GM11168 (cell line): ENCODE measurements around the gene GNAO1.

Source experiments
- in situ Hi-C: fragments of 300-500 bp; cut with MboI; formaldehyde crosslinking; loops from one replicate; pipeline ENCODE4 v1.12.0; 2022; ENCODE audit warnings: low sequenced_read_pairs; ENCODE audit not compliant: unreplicated experiment

The GNAO1 gene

DNA sequence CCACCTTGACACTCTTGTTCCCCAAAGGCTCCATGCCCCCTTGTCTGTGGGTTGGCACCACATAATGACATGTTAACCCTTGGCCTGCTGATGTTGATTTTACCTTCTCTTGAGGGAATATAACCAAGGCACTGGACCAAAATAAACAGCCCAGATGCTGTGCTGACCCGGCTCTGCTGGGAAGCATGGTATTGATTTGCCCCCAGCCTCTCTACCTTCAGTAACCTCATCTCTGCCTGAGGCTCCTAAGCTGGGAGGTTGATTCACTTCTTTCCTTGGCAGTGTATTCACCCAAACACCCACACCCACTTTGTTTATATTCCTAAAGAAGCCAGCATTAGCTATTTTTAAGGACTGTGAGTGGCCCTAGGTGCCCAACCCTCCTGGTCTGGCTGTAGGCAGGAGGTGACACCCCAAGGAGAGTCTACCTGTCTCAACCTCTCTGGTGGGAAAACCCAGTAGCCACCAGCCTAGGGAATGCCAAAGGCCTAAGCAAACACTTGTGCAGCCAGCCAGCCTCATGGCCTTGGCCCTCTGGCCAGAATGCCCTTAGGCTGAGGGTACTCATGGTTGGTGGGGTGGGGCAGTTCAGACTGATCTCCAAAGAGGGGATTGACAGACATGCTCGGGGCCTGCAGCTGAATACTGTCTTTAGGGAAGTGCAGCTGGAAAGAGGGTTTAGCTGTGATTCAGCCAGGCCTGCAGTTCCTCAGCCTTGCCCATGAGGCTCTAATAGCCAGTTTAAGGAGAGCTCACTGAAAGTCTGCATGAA lies 42.7 kb downstream of the GNAO1 start:
- in situ Hi-C loops, result no loop called here

DNA sequence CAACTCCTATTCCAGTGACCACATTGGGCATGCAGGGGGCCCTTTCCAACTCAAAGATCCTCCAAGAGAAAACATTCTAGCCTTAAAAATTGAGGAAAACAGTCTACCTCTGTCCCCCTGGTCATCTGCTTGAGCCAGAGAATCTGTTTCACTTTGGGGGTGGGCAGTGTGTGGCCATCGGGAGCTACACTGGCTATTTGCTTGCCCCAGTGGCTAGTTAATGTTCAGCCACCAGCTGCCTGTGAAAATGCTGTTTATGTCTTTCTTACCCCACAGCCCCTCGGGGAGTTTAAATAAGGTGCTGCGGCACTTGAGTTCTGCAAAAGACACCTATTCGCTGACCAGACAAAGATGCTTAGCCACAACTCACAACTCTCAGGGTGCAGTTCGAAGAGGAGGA lies 43.4 kb downstream of the GNAO1 start:
- in situ Hi-C loops, result no loop called here

DNA sequence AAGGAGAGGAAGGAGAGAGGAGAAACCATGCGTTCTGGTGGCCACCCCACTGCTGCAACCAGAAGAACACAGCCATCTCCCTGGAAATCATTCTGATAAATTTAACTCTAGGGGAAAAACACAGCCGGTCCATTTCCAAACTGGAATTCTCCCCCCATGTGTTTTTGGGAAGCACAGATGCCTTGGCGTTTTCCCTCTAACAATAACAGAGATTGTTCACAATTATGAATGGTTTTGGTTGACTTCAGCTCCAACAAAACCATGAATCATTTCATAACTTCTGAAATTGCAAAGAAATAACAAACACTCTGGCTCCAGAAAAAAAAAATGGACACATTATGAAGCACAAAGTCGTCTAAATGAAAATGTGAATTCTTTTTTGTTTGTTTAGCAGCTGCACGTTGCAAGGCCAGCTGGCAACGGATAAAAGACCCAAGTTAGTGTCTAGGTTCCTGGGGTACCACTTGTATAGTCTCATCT lies 46.2 kb downstream of the GNAO1 start:
- in situ Hi-C loops, result no loop called here

DNA sequence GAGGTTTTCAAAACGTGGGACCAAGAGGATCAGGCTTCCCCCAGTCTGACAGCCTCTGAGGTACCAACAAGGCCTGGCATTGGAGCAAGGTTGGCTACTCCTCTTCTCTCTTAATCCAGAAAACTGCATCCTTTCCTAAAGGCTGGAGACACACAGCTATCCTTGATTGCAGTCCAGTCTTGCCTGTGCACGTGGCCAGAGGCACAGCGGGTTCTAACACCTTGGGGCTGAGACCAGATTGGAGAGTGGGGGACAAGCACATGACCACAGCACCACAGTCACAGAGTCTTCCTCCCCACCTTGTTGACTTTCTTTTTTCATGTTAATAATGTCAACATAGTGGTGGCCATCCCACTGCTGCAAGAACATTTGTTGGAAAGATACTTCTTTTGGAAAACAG lies 46.9 kb downstream of the GNAO1 start:
- in situ Hi-C loops, result no loop called here

DNA sequence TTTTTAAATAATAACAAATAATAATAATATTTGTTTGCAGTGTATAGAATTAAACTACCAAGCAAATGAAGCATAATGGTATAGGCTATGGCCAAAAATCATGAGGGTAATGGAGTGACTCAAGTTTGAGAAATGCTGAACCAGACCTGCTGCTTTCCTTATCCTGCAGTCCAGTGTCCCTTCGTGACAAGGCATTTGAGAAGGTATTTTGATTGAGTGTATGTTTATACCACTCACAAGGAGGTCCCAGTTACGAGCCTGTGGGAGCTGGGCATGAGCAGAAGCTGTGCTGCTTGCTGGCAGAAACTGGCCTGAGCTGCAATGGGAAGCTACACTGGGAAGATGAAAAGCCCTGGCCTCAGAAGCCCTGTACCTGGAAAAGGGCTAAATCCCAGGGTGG lies 50.3 kb downstream of the GNAO1 start:
- in situ Hi-C loops, result no loop called here

DNA sequence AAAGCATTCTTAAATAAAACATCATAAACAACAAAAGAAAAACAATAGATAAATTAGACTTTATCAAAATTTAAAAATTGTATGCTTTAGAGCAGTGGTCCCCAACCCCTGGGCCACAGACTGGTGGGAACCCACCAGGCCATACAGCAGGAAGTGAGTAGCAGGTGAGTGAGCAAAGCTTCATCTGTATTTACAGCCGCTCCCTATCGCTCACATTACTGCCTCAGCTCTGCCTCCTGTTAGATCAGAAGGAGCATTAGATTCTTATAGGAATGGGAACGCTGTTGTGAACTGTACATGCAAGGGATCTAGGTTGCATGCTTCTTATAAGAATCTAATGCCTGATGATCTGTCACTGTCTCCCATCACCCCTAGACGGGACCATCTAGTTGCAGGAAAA lies 51.5 kb downstream of the GNAO1 start:
- in situ Hi-C loops, result no loop called here

DNA sequence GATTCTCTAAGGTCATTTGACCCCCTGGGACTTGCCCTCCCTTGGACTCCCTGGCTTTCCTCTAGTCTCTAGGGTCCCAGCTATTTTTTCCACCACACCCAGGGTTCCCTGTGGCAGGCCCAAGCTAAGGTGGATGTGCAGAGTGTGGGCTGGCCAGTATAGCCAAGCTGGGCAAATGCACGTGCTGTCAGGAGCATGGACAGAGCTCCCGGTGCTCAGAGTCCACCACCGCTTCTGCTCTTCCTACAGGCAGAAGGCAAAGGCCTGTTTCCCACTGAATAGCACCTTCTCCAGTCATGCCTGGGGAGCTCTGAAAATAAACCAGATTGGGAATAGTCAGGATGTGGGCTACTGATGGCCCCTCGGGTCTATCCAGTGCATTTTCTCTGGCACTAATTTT lies 53.3 kb downstream of the GNAO1 start:
- in situ Hi-C loops, result no loop called here

DNA sequence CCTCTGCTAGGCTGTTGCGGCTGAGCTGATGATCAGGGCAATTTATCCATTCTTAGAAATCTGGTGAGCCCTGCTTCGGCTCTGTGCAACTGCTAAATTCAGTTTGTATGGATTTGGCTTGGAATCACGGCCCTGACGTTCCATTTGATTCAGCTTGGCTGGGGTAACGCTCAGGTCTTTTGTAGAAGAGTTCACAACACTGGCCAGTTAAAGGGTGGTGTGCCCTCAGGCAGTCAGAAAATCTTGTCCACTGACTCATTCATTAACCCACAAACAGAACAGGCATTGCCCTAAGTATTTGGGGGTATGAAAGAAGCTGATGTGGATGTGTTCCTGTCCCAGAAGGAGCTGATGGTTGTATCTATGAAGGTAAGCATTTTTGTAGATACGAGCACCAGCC lies 53.9 kb downstream of the GNAO1 start:
- in situ Hi-C loops, result no loop called here

DNA sequence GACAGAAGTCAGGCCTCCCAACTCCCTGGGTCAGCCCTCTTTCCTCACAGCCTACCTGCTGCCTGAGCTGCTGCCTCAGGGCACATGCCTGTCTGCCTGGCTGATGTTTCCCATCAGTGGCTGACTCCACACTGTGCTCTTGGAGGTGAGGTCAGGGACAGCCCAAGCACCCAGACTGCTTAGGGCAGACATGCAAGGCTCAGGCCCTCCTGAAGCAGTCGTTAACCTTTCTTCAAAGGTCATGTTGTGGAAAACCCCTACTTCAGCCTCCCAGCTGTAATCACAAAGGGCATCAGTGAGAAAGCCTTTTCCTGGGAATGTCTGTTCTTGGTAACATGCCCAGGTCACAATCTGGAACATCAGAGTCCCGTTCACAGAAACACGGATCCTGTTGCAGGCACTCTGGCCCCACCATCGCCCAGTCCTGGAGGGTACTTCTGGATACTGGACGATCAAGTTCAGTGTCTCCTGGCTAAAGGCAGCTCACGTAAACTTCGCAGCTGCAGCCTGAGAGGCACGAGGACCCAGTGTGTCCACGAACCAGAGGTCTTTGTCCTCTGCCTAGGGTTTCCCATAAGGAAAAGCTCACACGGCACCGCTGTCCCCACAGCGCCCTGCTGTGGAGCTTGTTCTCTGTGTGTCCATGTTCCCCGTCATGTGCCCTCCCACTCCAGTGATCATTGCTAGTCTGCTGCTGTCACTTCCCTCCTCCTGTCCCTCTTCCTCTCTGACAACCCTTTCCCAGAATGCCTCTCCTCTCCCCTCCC lies 54.9 kb downstream of the GNAO1 start:
- in situ Hi-C loops, result no loop called here

DNA sequence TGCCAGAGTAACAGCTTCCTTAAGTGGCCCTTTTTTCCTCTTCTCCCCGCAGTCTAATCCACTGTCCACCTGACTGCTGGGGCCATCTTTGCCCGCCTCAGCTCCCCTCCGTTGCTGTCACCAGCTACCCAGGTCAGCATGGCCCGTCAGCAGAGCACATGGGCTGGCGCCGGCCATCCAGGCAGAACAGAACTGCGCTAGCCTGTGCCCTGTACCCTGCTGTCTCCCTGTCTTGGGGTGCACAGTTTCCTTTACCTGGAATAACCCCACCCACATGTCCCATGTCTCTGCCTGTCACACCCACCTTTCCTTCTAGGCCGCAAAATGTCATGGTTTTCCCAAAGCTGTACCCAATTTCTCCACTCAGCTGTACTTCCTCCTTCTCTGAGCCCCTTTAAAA lies 55.7 kb downstream of the GNAO1 start:
- in situ Hi-C loops, result no loop called here

DNA sequence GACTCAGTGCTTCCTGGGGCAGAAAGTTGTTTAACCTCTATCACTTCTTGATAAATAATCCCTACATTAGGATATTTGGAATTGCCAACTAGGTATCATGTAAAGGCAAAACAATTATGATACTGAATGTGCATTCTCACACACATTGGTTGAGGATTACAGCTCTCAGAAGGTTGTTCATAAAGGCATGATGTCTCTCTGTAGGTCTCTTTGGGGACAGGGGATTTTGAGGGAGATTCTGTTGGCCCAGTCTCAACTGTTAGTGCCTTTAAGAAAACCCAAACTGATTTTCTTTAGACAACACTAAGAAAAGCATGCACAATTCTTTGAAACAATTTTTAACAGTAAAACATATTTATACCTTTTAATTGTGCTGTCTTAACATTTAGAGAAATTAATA lies 56.5 kb downstream of the GNAO1 start:
- in situ Hi-C loops, result no loop called here

DNA sequence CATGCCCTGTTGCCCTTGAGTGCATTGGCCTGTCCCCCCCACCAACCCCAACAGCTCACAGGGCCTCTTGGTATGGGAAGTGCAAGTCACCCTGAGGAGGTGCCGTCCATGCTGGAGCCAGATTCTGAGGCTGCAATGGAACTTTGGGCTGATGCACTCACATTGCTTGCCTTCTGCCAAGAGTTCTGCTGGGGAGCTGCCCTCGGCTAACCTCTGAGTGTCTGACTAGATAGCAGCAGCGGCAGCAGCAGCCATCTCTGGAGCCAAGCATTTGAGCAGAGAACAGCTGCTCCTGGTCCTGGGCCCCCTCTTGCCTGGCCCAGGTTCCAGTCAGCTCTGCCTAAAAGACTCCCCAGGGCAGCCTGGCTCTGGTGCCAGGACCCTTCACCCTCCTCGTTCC lies 61.5 kb downstream of the GNAO1 start:
- in situ Hi-C loops, result no loop called here

DNA sequence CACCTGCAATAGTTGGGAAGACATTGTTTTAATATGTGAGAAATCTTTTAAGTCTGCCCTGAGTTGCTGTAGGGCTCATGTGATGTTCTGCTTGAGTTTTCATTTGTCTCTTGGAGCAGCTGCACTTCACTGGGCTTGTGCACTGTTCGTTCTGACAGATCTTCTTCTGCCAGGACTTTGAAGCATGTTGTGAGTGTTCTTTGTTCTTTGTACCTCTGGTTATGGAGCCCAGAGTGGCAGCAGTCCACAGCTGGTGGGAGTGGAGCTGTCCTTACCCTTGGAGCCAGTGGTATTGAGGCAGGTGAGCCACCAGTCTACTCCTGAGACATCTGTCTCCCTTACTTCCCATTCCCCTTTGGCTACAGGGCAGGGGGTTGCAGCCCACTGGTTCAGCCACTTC lies 64.6 kb downstream of the GNAO1 start:
- in situ Hi-C loops, result no loop called here

DNA sequence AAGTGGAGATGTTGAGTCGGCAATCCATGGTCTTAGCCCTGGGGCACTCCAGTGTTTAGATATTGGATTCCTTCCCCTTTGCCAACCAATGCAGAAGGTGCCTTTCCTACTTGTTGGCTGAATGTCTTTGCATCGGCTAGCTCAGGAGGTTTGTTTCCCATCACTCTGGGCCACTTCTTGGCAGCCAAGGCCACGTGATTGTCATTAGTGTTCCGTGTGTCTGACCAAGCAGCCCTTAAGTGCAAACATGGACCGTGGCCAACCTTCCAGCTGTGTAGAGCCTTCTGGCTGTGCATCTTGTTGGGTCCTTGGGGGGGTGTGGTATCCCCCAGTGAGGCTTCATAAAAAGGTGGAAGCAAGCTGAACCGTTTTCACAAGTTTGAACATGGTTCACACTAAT lies 66.0 kb downstream of the GNAO1 start:
- in situ Hi-C loops, result no loop called here

DNA sequence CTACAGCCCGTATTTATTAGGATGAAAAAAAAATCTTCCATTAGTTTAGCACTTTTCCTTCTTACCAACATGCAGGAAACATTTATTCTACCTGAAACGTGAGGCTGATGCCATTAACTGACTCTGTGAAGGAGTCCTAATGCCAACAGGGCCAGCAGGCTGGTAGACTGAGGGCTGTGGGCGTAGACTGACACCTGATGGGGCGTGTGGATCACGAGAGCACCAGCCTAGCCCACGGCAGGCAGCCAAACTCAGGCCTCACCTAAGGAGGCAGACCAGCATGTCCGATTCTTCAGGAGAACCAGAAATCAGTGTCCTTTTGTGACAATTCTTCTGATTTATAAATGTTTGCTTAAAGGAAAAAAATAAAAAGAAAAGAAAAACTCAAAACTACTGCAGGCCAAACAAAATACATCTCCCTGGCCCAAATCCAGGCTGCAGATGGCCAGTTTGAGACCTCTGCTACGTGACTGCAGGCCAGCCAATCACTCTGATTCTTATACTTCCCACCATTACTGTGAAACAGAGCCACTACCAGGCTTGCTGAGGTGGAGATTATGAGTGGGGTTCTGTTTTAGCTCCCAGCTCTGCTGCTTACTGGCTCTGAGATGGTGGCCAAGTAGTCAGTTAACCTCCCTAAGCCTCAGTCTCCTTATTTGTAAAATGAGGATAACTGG lies 66.5 kb downstream of the GNAO1 start:
- in situ Hi-C loops, result no loop called here

DNA sequence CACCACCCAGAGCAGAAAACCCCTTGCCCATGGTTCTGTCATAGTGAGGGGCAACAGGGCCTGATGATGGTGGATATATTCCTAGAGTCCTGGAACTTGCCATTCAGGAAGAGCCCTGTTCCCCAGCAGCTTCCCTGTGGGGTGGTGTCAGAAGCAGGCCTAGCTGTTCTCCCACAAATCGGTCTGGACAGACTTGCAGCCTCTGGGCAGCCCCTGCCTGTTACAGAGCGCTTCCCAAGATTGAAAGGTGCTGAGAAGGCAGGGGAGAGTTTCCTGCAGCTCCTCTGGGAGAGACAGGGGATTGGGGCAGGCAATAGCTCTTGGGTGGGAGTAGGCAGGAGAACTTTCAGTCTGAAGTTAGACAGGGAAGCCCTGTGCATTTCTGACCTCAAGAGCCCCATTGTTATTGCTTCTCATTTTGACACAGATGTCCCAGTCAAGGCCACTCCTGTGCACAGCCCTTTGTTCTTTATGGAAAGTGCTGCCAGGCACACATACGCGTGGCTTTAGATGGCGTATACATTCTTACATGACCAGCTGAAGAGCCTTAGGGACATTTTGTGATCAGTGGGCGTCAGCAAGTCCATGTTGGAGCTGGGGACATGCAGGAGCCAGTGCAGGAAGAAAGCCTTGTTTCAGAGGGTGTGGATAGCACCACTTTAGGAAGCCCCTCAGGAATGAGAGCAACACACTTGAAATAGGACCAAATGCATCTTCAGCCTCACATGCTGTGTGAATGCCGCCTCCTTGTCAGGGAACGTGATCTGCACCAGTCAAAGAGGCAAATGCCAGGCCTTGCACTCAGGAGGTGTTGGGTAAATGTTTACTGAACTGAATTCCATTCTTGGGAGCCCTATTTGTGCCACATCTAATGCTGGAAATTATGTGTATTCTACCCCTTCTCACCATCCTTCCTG lies 67.5 kb downstream of the GNAO1 start:
- in situ Hi-C loops, result no loop called here

DNA sequence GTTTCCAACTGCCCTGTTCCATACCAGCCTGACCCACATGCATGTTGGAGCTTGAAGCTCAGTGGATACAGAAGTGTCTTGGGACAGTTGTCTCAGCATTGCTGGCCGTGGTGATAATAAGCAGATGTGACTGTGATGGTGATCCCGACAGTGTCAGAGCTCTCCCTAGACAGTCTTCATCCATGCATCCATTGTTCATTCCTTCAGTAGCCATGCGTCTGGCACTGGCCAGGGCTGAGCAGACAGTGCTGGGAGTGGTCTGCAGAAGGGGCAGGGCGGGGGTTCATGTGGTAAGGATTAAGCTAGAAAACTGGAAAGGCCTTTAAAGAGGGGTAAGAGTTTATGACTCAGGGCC lies 68.1 kb downstream of the GNAO1 start:
- in situ Hi-C loops, result no loop called here

DNA sequence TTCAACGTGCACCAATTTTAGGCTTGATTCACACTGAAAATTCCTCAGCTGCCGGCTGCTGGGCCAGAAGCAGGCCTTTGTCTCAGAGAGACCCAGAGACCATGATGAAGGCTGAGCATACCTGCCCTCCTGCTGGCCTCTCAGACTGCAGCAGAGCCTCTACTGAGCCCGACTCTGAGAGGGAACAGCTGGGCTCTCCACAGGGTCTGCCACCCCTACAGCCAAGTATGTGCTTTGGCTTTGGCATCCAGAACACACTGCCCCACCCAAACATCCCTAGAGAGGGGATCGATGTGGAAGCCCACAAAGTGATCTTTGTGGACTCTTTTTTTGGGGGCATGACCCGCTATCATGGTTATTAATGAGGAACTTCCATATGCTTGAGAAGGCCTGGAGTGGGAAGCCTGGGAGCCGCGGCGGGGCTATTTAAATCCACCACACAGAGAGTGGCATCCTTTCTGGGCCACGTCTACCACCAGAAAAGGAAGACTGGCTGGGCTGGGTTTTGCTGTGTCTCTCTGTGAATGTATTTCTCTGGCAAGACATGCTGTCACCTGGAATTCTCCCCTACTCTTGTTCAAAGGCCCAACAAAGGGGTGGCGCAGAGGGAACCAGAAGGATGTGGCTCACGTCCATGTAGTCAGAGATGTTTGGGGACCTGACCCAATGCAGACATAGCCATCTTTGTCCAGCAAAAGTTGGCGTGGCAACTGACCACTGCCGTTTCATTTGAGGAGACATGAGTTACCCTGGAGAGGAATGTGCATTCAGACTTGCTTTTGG lies 69.3 kb downstream of the GNAO1 start:
- in situ Hi-C loops, result no loop called here

DNA sequence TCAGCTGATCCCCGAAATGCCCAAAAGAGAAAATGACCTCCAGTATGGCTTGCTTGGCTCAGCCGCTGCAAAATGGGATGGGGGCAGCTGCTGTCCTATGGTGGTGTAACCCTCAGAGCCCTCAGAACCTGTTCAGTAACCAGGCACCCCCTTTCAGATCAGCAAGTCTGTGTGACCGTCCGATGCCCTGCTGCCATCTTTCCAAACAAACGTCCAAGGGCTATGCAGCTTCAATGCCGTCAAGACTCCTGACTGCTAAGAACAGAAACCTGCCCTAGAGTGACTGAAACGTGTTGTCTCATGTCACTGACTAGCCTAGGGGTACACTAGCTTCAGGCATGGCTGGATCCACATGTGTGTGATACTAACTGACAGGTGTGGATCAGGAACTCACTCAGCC lies 70.4 kb downstream of the GNAO1 start:
- in situ Hi-C loops, result no loop called here

DNA sequence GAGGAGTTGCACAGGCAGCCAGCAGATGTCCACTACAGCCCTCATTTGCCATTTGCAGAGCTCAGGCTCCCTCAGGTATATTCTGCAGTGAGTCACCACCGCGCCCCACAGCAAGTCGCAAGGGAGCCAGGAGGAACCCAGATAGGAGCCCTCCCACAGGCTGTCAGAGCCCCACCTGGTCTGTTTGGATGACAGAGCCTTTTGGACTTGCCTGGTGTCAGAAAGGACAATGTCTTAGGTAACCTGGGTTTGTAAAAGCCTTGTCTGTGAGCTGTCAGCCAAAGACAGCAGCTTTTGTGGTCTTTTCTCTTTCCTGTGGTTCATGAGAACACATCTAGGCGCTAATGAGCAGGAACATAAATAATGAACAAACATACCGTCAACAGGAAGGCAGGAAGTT lies 70.9 kb downstream of the GNAO1 start:
- in situ Hi-C loops, result no loop called here
